Smooth muscle cell (in vitro differentiated cells): Measurements from ENCODE around the gene KIF1C. TPM values are rescaled to one million over a fixed set of nuclear protein-coding genes. Genes with fewer than 3 reads are reported as not detected.

Source experiments
- DNase-seq: peaks from one replicate; lab custom pipeline; 2025; ENCODE audit not compliant: unreplicated experiment; lab: John Stamatoyannopoulos, UW
- H2AFZ ChIP-seq: fragments of 200-600 bp; sonication (generic); 2 replicates; pipeline ENCODE4 v1.6.0; 2016; ENCODE audit warnings: antibody characterized with exemption, low read depth, mild to moderate bottlenecking
- H3F3A ChIP-seq: fragments of 200-600 bp; sonication (generic); 2 replicates; pipeline ENCODE4 v1.6.0; 2017; ENCODE audit warnings: antibody characterized with exemption, low read depth
- H3K27ac ChIP-seq: fragments of 200-600 bp; sonication (generic); 2 replicates; pipeline ENCODE4 v1.5.1; 2016; ENCODE audit warnings: low read depth, mild to moderate bottlenecking
- H3K27me3 ChIP-seq: fragments of 200-600 bp; sonication (generic); 2 replicates; pipeline ENCODE4 v1.6.1; 2016; ENCODE audit warnings: low read depth, mild to moderate bottlenecking
- H3K36me3 ChIP-seq: fragments of 200-600 bp; sonication (generic); 2 replicates; pipeline ENCODE4 v1.5.1; 2016; ENCODE audit warnings: low read depth
- H3K4me1 ChIP-seq: fragments of 200-600 bp; sonication (generic); 2 replicates; pipeline ENCODE4 v1.5.1; 2016; ENCODE audit warnings: low read depth
- H3K4me2 ChIP-seq: fragments of 200-600 bp; sonication (generic); 2 replicates; pipeline ENCODE4 v1.6.0; 2016; ENCODE audit warnings: mild to moderate bottlenecking
- H3K4me3 ChIP-seq: fragments of 200-600 bp; sonication (generic); 2 replicates; pipeline ENCODE4 v1.5.1; 2016; ENCODE audit warnings: mild to moderate bottlenecking
- H3K79me2 ChIP-seq: fragments of 200-600 bp; sonication (generic); 2 replicates; pipeline ENCODE4 v1.6.0; 2016; ENCODE audit warnings: low read depth, mild to moderate bottlenecking
- H3K9ac ChIP-seq: fragments of 200-600 bp; sonication (generic); 2 replicates; pipeline ENCODE4 v1.6.0; 2016; ENCODE audit warnings: low read depth
- H3K9me3 ChIP-seq: fragments of 200-600 bp; sonication (generic); replicated peaks from 2 replicates; pipeline ENCODE4 v1.5.1; 2016; ENCODE audit warnings: low read depth
- H4K20me1 ChIP-seq: fragments of 200-600 bp; sonication (generic); 2 replicates; pipeline ENCODE4 v1.6.0; 2016; ENCODE audit warnings: low read depth
- WGBS: methylation state at CpG from one replicate; pipeline ENCODE4 v1.1.7; 2016; ENCODE audit warnings: low lambda C conversion rate; 5-methylcytosine and 5-hydroxymethylcytosine counted together
- polyA plus RNA-seq: library from polyadenylated mRNA; unstranded; fragments of >200 nt; fragmentation: Nextera tagmentation; extraction: Ambion mirVana; gene quantifications from 2 replicates; pipeline ENCODE4 v1.2.1, GENCODE V29; 2016
- total RNA-seq: library from RNA; depleted of rRNA; stranded (reverse); fragments of >200 nt; gene quantifications from 2 replicates; pipeline ENCODE4 v1.2.3, GENCODE V29; 2014
- TF ChIP-seq, protein P1 (sequence below): fragments of 200-600 bp; sonication (generic); IDR thresholded peaks from 2 replicates; pipeline ENCODE4 v1.5.1; 2017; ENCODE audit warnings: borderline replicate concordance, mild to moderate bottlenecking, antibody characterized with exemption; ENCODE audit not compliant: insufficient read depth, poor library complexity, severe bottlenecking

Gene KIF1C
- total and polyA plus RNA-seq, 2 experiments from 2014 or later = 20.9 to 36.2 TPM

DNA sequence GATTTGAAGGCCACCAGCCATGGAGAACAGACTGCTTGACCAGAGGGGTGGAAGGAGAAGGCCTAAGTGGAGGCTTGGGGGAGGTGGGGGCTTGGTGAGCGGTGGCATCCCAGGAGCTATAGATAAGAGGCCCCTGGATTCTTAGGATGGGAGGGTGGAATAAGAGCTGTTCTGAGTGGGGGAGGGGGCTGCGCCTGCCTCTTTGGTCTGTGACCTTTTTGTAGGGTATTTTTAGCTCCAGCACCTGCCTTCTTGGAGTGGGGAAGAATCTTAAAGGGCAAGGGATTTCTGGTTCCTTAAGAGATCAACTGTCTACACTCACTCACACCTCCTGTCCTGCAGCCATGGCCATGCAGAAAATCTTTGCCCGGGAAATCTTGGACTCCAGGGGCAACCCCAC is 46.3 kb upstream of the KIF1C start:
- no peak overlapping the region for H2AFZ ChIP-seq
- peaks cover 16% of the 10 kb centered on the region for H3F3A ChIP-seq
- H3K4me1 ChIP-seq = peaks cover 23% of the 10 kb centered on the region
- H3K27ac ChIP-seq = no peak overlapping the region
- peaks cover 12% of the 10 kb centered on the region for H4K20me1 ChIP-seq
- no peak overlapping the region for H3K4me2 ChIP-seq
- TF ChIP-seq, protein P1, sequence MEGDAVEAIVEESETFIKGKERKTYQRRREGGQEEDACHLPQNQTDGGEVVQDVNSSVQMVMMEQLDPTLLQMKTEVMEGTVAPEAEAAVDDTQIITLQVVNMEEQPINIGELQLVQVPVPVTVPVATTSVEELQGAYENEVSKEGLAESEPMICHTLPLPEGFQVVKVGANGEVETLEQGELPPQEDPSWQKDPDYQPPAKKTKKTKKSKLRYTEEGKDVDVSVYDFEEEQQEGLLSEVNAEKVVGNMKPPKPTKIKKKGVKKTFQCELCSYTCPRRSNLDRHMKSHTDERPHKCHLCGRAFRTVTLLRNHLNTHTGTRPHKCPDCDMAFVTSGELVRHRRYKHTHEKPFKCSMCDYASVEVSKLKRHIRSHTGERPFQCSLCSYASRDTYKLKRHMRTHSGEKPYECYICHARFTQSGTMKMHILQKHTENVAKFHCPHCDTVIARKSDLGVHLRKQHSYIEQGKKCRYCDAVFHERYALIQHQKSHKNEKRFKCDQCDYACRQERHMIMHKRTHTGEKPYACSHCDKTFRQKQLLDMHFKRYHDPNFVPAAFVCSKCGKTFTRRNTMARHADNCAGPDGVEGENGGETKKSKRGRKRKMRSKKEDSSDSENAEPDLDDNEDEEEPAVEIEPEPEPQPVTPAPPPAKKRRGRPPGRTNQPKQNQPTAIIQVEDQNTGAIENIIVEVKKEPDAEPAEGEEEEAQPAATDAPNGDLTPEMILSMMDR = no peak
- H3K27me3 ChIP-seq = no peaks in the 10 kb centered on the region
- H3K9me3 ChIP-seq = no peaks in the 10 kb centered on the region
- no peak for DNase-seq
- peaks cover 17% of the 10 kb centered on the region for H3K79me2 ChIP-seq
- 70% methylated on average over 3 of the region's 3 CpGs for whole genome bisulfite sequencing
- no peak overlapping the region for H3K9ac ChIP-seq
- no peak overlapping the region for H3K4me3 ChIP-seq
- H3K36me3 ChIP-seq = no peaks in the 10 kb centered on the region

DNA sequence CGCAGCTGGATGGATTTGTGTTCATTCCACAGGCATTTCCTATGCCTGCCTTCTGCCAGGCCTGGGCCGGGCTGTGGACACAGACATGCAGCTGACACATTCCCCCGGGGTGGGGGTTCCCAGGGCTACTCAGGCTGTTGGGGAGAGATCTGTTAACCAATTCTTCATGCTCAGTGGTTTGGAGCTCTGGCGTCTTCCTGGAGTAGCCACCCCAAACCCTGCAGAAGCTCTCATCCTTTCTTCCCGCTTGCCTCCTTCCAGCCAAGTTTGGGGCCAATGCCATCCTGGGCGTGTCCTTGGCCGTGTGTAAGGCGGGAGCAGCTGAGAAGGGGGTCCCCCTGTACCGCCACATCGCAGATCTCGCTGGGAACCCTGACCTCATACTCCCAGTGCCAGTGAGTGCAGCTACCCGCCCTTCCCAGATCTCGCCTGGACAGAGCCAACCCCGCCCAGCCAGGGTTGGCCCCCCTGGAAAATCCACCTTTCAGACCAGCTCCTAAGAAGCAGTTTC is 44.2 kb upstream of the KIF1C start:
- no peak overlapping the region for H3K4me2 ChIP-seq
- WGBS = 79% methylated on average over 14 of the region's 14 CpGs
- no peaks in the 10 kb centered on the region for H3K27me3 ChIP-seq
- peaks cover 16% of the 10 kb centered on the region for H3K4me1 ChIP-seq
- no peaks in the 10 kb centered on the region for H3K79me2 ChIP-seq
- H3K36me3 ChIP-seq = no peaks in the 10 kb centered on the region
- peaks cover 5% of the 10 kb centered on the region for H3F3A ChIP-seq
- no peak overlapping the region for H3K4me3 ChIP-seq
- no peaks in the 10 kb centered on the region for H4K20me1 ChIP-seq
- H2AFZ ChIP-seq = no peak overlapping the region
- TF ChIP-seq, protein P1 = no peak
- H3K9me3 ChIP-seq = no peaks in the 10 kb centered on the region
- no peak for DNase-seq
- H3K9ac ChIP-seq = no peak overlapping the region
- H3K27ac ChIP-seq = peak overlapping the region; percentile 62

DNA sequence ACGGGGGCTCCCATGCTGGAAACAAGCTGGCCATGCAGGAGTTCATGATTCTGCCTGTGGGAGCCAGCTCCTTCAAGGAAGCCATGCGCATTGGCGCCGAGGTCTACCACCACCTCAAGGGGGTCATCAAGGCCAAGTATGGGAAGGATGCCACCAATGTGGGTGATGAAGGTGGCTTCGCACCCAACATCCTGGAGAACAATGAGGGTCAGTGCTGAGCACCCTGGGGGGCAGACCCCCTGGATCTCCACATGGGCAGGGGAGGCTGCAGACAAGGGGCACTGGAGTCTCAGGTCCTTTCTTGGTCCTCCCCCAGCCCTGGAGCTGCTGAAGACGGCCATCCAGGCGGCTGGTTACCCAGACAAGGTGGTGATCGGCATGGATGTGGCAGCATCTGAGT is 42.7 kb upstream of the KIF1C start:
- Histone ChIP-seq H3K27me3 (no peaks in the 10 kb centered on the region), H2AFZ (no peak overlapping the region), H3K4me1 (peaks cover 15% of the 10 kb centered on the region), H4K20me1 (no peaks in the 10 kb centered on the region), H3K4me2 (no peak overlapping the region), H3K36me3 (no peaks in the 10 kb centered on the region), H3K9ac (no peak overlapping the region), H3K4me3 (no peak overlapping the region), H3K9me3 (no peaks in the 10 kb centered on the region), H3K27ac (no peak overlapping the region), H3K79me2 (no peaks in the 10 kb centered on the region), H3F3A (peaks cover 5% of the 10 kb centered on the region)
- DNase-seq = no peak
- TF ChIP-seq, protein P1 = no peak
- WGBS = 97% methylated on average over 8 of the region's 8 CpGs

DNA sequence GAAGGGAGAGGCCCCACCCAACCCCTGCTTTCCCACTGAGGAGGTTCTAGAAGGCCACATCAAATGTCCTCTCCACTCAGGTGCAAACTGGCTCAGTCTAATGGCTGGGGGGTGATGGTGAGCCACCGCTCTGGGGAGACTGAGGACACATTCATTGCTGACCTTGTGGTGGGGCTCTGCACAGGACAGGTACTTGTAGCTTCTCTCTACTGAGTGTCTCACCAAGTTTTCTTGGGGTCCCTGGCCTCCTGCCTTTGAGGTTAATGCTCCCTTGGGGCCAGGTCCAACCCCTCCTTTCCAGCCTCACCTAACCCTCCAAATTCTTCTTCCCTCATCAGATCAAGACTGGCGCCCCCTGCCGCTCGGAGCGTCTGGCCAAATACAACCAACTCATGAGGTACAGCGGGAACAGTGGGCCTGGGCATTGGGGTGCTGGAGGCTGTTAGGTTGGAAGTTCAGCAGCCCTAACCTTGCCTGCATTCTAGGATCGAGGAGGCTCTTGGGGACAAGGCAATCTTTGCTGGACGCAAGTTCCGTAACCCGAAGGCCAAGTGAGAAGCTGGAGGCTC is 41.2 kb upstream of the KIF1C start:
- Histone ChIP-seq H3K4me3 (no peak overlapping the region), H3K4me2 (no peak overlapping the region), H4K20me1 (no peaks in the 10 kb centered on the region), H3K4me1 (peaks cover under 1% of the 10 kb centered on the region), H3K27me3 (no peaks in the 10 kb centered on the region), H3K9ac (no peak overlapping the region), H3K79me2 (no peaks in the 10 kb centered on the region), H3K9me3 (no peaks in the 10 kb centered on the region), H3K36me3 (no peaks in the 10 kb centered on the region), H3K27ac (no peak overlapping the region), H2AFZ (no peak overlapping the region), H3F3A (no peaks in the 10 kb centered on the region)
- DNase-seq = no peak
- TF ChIP-seq, protein P1 = peak; percentile 16
- WGBS = 79% methylated on average over 10 of the region's 10 CpGs
